Prostate gland (tissue), 2 donors: ENCODE data around the gene MPV17L2. TPM values are rescaled to one million over a fixed set of nuclear protein-coding genes. Genes with fewer than 3 reads are reported as not detected.

Source experiments
- DNase-seq: peaks from one replicate; pipeline ENCODE4 v3.0.0-alpha.2; 2019; ENCODE audit warnings: low spot score
- H3K27ac ChIP-seq, 2 donors: fragments of 200-600 bp; sonication (generic); 2 replicates each; pipeline ENCODE4 v1.5.1; 2017 to 2019
- H3K27me3 ChIP-seq: fragments of 200-600 bp; sonication (generic); replicated peaks from 2 replicates; pipeline ENCODE4 v1.5.1; 2019; ENCODE audit not compliant: insufficient read depth
- H3K36me3 ChIP-seq, 2 donors: fragments of 200-600 bp; sonication (generic); 1 replicate in 1 of 2; 2 replicates in 1 of 2; pipeline versions ENCODE4 v1.5.1 to v1.8.1; 2017 to 2019
- H3K4me1 ChIP-seq: fragments of 200-600 bp; sonication (generic); replicated peaks from 2 replicates; pipeline ENCODE4 v1.5.1; 2019
- H3K4me3 ChIP-seq, 2 donors: fragments of 200-600 bp; sonication (generic); 2 replicates each; pipeline ENCODE4 v1.5.1; 2017 to 2019
- H3K9me3 ChIP-seq: fragments of 200-600 bp; sonication (generic); 2 replicates; pipeline ENCODE4 v1.5.1; 2017
- POLR2A ChIP-seq: fragments of 450-650 bp; IDR thresholded peaks from one replicate; pipeline ENCODE4 v1.6.1; 2016; ENCODE audit warnings: antibody characterized with exemption, mild to moderate bottlenecking
- POLR2AphosphoS5 ChIP-seq: sonication (generic); formaldehyde crosslinking; IDR thresholded peaks from one replicate; pipeline ENCODE4 v1.6.1; 2017; ENCODE audit warnings: antibody characterized with exemption
- WGBS: methylation state at CpG from one replicate; pipeline ENCODE4 v1.1.5; 2018; 5-methylcytosine and 5-hydroxymethylcytosine counted together
- intact Hi-C: fragments of 100-400 bp; cut with DNase I; formaldehyde crosslinking; loops from one replicate; pipeline ENCODE4 v1.14.2; 2022
- total RNA-seq, 2 donors: library from RNA; depleted of rRNA; stranded (reverse); fragments of >200 nt; gene quantifications; one replicate each; pipeline ENCODE4 v1.1.0, GENCODE V29; 2016
- TF ChIP-seq, protein P1 (sequence below), 4 experiments: fragments of 200-600 bp in 2 of 4; fragments of 450-650 bp in 2 of 4; sonication (generic) in 2 of 4; IDR thresholded peaks; 1 replicate in 3 of 4; 2 replicates in 1 of 4; pipeline ENCODE4 v1.5.1; 2016 to 2019; ENCODE audit warnings: antibody characterized with exemption in 4 of 4, mild to moderate bottlenecking in 2 of 4, moderate library complexity in 2 of 4

MPV17L2 gene
- total RNA-seq, 2 donors from 2014 or later, result 8.5 to 21.1 TPM

DNA sequence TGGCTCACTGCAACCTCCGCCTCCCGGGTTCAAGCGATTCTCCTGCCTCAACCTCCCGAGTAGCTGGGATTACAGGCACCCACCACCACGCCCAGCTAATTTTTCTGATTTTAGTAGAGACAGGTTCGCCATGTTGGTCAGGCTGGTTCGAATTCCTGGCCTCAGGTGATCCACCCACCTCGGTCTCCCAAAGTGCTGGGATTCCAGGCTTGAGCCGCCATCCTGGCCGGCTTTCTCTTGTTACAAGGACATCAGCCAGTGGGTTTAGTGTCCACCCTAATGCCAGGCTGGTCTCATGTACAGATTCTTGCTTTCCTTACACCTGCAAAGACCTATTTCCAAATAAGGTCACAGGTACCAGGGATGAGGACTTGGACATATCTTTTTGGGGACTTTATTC lies 33.2 kb upstream of the MPV17L2 start:
- Histone ChIP-seq H3K27me3 (no peaks in the 10 kb centered on the region), H3K4me1 (peaks cover 17% of the 10 kb centered on the region), H3K4me3 (no peak overlapping the region), H3K36me3 (peaks cover 0 to 10% of the 10 kb centered on the region in 2 donors), H3K27ac (no peak overlapping the region), H3K9me3 (no peaks in the 10 kb centered on the region)
- intact Hi-C loops, result loop anchor here (10.0 kb wide), 1 partner anchor 155 kb away; the partner anchor contains the start of gene ARRDC2
- TF ChIP-seq, protein P1, sequence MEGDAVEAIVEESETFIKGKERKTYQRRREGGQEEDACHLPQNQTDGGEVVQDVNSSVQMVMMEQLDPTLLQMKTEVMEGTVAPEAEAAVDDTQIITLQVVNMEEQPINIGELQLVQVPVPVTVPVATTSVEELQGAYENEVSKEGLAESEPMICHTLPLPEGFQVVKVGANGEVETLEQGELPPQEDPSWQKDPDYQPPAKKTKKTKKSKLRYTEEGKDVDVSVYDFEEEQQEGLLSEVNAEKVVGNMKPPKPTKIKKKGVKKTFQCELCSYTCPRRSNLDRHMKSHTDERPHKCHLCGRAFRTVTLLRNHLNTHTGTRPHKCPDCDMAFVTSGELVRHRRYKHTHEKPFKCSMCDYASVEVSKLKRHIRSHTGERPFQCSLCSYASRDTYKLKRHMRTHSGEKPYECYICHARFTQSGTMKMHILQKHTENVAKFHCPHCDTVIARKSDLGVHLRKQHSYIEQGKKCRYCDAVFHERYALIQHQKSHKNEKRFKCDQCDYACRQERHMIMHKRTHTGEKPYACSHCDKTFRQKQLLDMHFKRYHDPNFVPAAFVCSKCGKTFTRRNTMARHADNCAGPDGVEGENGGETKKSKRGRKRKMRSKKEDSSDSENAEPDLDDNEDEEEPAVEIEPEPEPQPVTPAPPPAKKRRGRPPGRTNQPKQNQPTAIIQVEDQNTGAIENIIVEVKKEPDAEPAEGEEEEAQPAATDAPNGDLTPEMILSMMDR (IDR thresholded peaks at IDR 0.05), result no peak
- DNase-seq, result no peak
- WGBS, result 96% methylated on average over 10 of the region's 10 CpGs

DNA sequence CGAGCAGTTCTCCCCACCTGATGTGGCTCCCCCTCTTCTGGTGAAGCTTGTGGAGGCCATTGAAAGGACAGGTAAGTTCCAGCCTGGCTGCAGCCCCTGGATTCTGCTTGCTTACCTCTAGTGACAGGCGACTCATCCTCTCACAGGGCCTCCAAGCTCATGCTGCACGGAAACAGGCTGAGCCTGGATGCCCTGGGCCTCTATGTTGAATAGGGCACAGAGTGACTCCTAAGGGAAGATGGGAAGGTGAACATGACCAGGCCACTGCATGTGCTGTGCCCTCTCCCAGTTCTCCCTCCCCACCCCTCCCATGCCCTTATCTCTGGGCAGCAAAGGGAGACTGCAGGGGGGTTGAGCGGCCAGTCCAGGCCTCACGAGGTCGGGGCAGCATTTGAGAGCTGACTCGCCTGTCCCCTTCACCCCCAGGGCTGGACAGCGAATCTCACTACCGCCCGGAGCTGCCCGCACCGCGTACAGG lies 32.5 kb upstream of the MPV17L2 start:
- intact Hi-C loops, result no loop called here
- peak overlapping the region; percentile 22 to 34 for H3K4me3 ChIP-seq
- DNase-seq, result no peak

DNA sequence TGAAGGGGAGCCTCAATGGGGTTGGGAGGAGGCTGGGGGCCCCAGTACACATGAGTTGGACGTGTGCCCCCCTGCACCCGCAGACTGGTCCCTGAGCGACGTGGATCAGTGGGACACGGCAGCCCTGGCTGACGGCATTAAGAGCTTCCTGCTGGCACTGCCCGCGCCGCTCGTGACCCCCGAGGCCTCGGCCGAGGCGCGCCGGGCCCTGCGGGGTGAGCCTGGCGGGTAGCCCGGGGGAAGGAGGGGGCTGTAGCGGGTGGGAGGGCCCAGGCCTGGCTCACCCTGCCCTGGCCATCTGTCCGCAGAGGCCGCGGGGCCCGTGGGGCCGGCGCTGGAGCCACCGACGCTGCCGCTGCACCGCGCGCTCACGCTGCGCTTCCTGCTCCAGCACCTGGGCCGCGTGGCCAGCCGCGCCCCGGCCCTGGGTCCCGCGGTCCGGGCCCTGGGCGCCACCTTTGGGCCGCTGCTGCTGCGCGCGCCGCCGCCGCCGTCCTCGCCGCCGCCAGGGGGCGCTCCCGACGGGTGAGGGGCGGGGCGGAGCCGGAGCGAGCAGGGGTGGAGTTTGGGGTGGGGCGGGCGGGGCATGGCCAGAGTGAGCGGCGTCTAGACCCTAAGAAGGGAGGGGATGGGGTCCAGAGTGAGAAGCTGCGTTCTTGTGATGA lies 31.9 kb upstream of the MPV17L2 start:
- H3K4me1 ChIP-seq, result peaks cover 14% of the 10 kb centered on the region
- H3K27me3 ChIP-seq, result no peaks in the 10 kb centered on the region
- TF ChIP-seq, protein P1 (IDR thresholded peaks at IDR 0.05), result peak; percentile 53 to 89 (median 74)
- no peak for TF ChIP-seq POLR2AphosphoS5
- peak overlapping the region; percentile 22 to 34 for H3K4me3 ChIP-seq
- WGBS, result 3% methylated on average over 47 of the region's 66 CpGs
- intact Hi-C loops, result no loop called here
- H3K36me3 ChIP-seq, result peaks cover 0 to 15% of the 10 kb centered on the region in 2 donors
- H3K9me3 ChIP-seq, result no peaks in the 10 kb centered on the region
- peak overlapping the region; percentile 65 to 74 for H3K27ac ChIP-seq
- peak; percentile 51 for DNase-seq

More for the DNA sequence above, 32.5 kb upstream of the MPV17L2 start:
- Histone ChIP-seq H3K9me3 (no peaks in the 10 kb centered on the region), H3K27me3 (no peaks in the 10 kb centered on the region), H3K27ac (peak overlapping the region; percentile 65 to 74), H3K36me3 (peaks cover 0 to 10% of the 10 kb centered on the region in 2 donors), H3K4me1 (peaks cover 17% of the 10 kb centered on the region)
- WGBS, result 57% methylated on average over 13 of the region's 13 CpGs
- TF ChIP-seq POLR2AphosphoS5 (no peak), POLR2A (no peak)
- TF ChIP-seq, protein P1 (IDR thresholded peaks at IDR 0.05), result no peak

DNA sequence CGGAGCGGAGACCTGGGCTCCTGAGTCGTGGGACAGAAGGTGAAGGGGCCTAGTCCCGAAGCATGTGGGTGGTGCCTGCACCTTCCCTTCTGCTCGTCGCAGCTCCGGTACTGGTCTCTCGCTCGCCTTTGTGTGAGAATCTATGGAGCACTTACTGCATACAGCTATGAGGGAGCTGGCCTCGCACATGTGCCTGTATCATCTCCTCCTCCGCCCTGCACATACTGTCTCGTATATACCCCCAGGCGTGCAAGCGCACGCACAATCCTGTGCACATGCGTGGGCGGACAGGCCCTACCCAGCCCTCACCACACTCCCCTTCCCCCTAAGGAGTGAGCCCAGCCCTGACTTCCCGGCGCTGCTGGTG lies 31.4 kb upstream of the MPV17L2 start:
- peak overlapping the region; percentile 22 to 34 for H3K4me3 ChIP-seq
- intact Hi-C loops, result no loop called here

More for the DNA sequence above, 31.4 kb upstream of the MPV17L2 start:
- Histone ChIP-seq H3K27ac (no peak overlapping the region), H3K27me3 (no peaks in the 10 kb centered on the region), H3K9me3 (no peaks in the 10 kb centered on the region), H3K36me3 (peaks cover 0 to 17% of the 10 kb centered on the region in 2 donors), H3K4me1 (peaks cover 9% of the 10 kb centered on the region)
- DNase-seq, result no peak
- WGBS, result 51% methylated on average over 19 of the region's 19 CpGs
- TF ChIP-seq POLR2AphosphoS5 (no peak), POLR2A (no peak)
- TF ChIP-seq, protein P1 (IDR thresholded peaks at IDR 0.05), result no peak
